Embryonic facial prominence (tissue), 1 donor: Measurements from ENCODE around the gene TAF1C.

Experiments used
- DNase-seq: peaks from one replicate; pipeline ENCODE4 v3.0.0-alpha.2; 2016; ENCODE audit errors: extremely low spot score

TAF1C gene

DNA sequence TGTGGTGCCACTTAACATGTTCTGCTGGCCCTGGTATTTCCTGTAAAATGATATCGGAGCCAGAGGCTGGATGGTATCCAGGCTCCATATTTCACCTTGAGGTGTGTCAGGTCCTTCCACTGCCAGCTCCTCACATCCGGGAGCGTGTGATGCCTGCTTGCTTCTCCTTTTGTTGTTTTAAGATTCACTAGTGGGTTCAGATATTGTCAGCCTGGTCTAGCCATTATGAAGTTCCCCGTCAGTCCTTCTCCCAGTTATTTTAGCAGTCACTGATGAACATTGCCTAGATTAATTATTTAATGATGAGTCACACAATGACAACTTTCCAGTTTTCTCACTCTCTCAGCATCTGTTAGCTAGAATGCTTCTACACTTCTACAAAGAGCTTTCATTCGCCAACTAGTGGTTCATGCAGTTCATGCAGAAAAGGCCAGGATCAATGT, 30.5 kb downstream of the TAF1C start:
- no peak for DNase-seq

- DNase-seq: no peak
Measured at GRCh38 chr16:84155771-84156170, 31.1 kb downstream of the TAF1C start.

- no peak for DNase-seq
Measured at GRCh38 chr16:84155226-84155625, 31.6 kb downstream of the TAF1C start.

DNA sequence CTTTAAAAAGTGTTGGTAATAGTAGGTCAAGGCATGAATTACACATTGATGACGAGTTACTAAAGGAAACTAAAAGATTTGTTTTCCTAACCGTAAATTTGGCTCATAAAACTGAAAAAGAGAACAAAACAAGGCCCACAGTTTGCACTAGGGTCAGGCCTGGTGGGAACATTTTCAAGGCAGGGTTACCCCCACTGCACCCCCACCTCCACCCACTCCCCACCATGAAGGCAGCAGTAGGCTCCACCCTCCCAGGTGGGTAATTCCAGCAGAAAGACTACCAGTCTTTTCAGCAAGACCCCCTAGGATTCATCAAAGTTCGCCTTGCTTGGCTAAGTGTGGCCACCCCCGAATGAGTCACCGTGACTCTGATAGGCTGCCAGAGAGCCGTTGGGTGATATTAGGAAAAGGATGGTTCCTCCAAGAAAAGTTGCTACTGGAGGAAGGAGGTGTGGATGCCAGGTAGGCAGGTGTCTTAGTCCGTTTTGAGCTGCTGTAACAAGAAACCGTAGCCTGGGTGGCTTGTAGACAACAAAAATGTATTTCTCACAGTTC, 33.1 kb downstream of the TAF1C start:
- DNase-seq: no peak

GRCh38 chr16:84150926-84151325, 35.9 kb downstream of the TAF1C start:
- DNase-seq: no peak

GRCh38 chr16:84144859-84145639, 41.8 kb downstream of the TAF1C start, which contains the start of the genes DNAAF1 and HSDL1:
Gene DNAAF1 (plus strand): TSS chr16:84145308. CDS start chr16:84145441, 133 bp downstream.
Gene HSDL1 (minus strand): TSS chr16:84145177. CDS start chr16:84131321, 13,856 bp downstream.
- peak; percentile 27 for DNase-seq

DNA sequence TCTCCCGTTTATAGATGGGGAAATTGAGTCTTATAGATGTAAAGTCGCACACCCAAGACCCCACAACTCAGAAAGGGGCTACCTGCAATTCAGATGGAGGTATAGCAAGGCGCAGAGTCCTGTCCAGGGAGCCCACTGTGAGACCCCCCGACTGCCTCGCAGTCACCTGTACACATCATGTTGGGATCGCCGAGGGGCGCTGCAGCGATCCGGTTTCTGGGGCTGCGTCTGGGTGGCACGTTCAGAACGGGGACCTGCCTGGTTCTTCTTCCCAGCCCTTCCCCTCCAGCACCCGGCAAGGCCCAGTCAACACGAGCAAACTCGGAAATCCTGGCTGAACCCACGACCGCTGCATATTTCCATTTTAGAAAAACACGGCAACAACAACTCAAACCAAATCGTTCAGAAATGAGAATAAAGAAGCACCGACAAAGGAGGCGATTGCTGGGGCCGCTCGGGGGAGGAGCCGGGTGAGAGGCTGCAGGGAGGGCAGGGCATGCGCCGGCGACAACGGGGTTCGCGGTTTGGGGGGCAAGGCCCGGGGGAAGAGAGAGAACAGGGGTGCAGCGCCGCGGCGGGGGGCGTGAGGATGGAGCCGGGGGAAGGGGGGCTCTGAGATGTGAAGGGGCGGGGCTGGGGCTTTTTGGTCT, 42.5 kb downstream of the TAF1C start:
- peak; percentile 6 for DNase-seq

GRCh38 chr16:84143784-84144199, 43.1 kb downstream of the TAF1C start:
- no peak for DNase-seq

DNA sequence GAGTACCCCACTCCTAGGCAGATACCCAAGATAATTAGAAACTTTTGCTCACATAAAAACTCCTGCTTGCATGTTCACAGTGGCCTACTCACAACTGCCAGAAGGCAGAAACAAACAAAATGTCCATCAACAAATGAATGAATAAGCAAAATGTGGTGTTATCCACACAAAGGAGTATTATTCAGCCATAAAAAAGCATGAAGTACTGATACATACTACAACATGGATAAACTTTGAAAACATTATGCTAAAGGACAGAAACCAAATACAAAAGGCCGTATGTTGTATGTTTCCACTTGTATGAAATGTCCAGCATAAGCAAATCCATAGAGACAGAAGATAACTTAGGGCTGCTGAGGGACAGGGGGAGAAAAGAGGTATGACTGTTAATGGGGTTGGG, 43.8 kb downstream of the TAF1C start:
- no peak for DNase-seq

DNA sequence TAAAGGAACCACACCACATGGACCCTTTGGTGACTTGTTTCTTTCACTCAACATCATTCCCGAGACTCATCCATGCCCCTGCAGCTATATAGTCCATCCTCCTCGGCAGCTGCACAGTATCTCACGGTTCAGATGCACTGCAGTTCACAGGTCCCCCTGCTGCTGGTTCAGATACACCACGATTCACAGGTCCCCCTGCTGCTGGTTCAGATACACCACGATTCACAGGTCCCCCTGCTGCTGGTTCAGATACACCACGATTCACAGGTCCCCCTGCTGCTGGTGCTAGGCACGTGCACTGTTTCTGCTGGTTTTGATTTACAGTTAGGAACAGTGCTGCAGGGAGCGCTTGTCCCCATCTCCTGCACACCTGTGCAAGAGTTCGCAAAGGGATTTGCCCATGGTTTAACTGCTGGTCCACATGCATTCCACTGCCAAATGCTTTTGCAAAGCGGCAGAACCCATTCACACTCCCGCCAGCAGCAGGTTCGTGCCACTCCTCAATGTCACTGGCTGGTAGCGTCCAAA, 45.6 kb downstream of the TAF1C start:
- no peak for DNase-seq

GRCh38 chr16:84139628-84140258, 47.1 kb downstream of the TAF1C start:
- no peak for DNase-seq

GRCh38 chr16:84138824-84139627, 47.8 kb downstream of the TAF1C start:
- no peak for DNase-seq

DNA sequence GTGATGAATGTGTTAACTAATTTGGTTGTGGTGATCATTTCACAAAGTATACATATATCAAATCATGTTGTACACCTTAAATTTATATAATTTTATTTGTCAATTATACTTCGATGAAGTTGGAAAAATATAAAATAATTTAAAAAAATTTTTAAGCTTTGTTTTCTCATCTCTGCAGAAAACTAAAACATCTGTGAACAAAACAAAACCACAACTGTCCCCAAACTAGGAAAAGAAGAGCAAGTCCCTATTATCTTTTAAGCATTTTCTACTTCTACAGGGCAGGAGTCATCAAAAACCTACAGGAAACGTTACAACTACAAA, 48.4 kb downstream of the TAF1C start:
- DNase-seq: no peak

DNA sequence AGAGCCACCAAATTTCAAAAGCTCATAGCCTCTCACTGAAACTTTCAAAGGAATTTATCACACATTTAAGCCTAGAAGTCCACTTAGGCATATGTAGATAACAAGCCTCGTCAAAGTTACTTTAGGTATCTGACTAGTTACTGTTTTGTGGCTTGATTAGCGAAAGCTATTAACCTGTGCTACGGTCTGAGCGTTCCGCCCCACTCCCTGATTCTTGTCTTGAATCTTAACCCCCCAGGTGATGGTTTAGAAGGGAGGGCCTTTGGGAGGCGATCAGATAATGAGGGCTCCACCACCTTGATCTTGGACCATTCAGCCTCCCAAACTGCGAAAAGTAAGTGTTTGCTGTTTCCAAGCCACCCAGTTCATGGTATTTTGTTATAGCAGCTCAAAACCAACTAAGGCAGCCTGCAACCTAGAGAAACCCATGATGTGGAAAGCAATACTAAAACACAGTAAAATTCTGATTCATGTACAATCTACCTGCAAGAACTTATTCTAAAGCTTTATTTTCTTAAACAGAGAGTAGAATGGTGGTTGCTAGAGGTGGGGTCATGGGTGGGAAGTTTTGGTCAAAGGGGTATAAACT, 49.0 kb downstream of the TAF1C start:
- no peak for DNase-seq

GRCh38 chr16:84137287-84137686, 49.6 kb downstream of the TAF1C start:
- DNase-seq: no peak

- DNase-seq: no peak
Measured at GRCh38 chr16:84136331-84137125, 50.3 kb downstream of the TAF1C start.

DNA sequence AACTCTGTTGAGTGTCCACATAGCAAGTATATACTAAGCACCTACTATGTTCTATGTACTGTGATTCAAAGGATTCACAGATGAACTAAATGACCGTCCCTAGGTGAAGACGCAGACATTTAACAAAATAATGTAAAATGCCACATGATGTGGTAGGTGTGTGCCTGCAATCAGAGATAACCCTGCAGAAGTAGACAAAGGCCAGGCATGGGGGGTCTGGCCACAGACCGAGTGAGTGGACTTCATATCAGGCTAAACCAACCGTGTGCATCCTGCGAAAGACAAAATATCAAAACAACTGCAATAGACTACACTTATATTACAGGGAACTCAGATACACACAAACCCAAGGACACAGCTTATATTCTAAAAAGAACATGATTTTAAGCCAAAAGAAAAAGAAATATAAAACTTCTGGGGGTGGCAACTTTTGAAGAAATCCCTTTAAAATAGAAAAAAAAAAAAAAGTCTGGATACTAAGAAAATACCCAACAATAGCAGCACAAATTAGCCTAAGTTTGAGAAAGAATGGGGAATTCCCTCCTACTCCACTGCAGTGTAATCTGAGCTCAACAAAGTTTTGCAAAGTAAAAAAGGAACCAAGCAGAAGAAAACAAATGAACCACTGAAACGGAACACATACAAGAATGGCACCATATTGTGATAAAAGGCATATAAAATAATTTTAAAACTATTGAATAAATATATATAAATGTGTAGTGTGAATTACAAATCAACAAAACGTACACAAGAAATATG, 54.2 kb downstream of the TAF1C start:
- no peak for DNase-seq

DNA sequence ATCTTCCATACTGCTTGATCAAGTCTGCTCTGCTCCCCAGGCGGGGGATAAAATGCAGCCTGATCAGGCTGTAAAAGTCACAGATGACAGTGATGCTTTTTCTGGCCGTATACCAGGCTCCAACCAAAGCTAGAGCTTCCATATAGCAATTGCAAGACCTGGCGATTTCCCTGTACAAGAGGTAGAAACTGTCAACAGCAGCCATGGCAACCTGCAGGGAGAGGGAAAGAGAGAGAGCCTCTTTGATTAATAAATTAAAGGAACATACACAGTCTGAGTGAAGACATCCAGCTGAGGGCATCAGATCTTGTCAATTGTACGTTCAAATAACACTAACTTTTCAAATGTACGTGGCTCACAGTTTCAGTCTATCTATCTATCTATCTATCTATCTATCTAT, 55.7 kb downstream of the TAF1C start:
- no peak for DNase-seq
